ENCODE data around the gene ASRGL1.

The ASRGL1 gene

DNA sequence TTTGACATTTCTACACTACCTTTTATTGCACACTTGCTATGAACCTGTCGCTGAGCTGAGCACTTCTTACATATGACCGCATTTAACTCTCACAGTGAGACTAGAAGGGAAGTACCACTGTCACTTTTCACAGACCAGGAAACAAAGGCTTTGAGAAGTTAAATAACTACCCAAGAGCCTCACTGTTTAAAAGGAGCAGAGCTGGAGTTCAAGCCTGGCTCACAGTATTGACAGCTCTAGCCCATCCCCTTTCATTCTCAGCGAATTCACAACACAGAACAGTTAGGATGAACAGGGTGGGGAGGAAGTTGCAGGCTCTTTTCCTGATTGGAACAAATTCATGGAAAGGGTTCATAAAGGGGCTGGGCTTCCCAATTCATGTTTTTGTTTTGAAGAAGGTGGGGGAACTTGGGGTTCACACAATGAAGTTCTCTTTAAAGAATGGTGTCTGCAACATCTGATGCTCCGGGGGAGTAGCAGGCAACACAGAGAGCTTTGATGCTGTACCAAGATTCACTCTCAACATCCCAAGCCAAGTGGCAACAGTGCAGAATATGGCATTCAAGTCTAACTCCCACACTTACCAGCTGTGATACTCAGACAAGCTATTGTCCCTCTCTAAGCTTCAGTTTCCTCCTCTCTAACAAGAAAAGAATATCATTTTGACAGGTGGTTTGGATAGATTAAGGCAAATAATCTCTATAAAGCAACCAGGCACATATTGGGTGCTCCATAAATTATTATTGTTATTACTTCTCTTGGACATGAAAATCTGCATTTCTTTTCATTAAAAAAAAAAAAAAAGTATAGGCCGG lies 98.8 kb downstream of the ASRGL1 start:
- H3K4me3 ChIP-seq (ENCODE audit: low read depth, low read length) = no peak overlapping the region
- TF ChIP-seq, protein P1, sequence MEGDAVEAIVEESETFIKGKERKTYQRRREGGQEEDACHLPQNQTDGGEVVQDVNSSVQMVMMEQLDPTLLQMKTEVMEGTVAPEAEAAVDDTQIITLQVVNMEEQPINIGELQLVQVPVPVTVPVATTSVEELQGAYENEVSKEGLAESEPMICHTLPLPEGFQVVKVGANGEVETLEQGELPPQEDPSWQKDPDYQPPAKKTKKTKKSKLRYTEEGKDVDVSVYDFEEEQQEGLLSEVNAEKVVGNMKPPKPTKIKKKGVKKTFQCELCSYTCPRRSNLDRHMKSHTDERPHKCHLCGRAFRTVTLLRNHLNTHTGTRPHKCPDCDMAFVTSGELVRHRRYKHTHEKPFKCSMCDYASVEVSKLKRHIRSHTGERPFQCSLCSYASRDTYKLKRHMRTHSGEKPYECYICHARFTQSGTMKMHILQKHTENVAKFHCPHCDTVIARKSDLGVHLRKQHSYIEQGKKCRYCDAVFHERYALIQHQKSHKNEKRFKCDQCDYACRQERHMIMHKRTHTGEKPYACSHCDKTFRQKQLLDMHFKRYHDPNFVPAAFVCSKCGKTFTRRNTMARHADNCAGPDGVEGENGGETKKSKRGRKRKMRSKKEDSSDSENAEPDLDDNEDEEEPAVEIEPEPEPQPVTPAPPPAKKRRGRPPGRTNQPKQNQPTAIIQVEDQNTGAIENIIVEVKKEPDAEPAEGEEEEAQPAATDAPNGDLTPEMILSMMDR (IDR thresholded peaks at IDR 0.05; ENCODE audit: insufficient read depth, low read length, missing control alignments) = no peak
- ChIA-PET CTCF (interaction anchor here (1.3 to 4.6 kb wide), 3 partner anchors 8 to 107 kb away, joined by 3 to 28 read pairs (median 9); no protein-coding TSS in a partner anchor), POLR2A (no interaction called here)
- no peak for DNase-seq (ENCODE audit: low read depth, low spot score)

DNA sequence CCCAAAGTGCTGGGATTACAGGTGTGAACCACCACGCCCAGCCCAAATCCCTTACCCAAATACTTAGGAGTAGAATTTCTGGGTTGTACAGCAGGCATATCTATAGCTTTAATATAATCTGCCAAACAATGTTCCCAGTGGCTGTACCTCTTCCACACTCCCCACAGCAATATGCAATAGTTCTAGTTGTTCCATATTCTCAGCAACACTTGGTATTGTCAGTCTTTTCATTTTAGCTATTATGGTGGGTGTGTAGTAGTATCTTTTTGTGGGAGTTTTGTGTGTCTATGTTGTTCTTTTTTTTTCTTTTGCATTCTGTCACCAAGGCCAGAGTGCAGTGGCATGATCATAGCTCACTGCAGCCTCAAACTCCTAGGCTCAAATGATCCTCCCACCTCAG lies 100.4 kb downstream of the ASRGL1 start:
- H3K4me3 ChIP-seq (ENCODE audit: low read depth, low read length) = no peak overlapping the region
- TF ChIP-seq, protein P1 (IDR thresholded peaks at IDR 0.05; ENCODE audit: insufficient read depth, low read length, missing control alignments) = no peak
- ChIA-PET POLR2A (no interaction called here), CTCF (interaction anchor here (1.6 to 4.6 kb wide), 2 partner anchors 14 to 16 kb away, joined by 4 to 28 read pairs; no protein-coding TSS in a partner anchor)
- DNase-seq (ENCODE audit: low read depth, low spot score) = no peak

DNA sequence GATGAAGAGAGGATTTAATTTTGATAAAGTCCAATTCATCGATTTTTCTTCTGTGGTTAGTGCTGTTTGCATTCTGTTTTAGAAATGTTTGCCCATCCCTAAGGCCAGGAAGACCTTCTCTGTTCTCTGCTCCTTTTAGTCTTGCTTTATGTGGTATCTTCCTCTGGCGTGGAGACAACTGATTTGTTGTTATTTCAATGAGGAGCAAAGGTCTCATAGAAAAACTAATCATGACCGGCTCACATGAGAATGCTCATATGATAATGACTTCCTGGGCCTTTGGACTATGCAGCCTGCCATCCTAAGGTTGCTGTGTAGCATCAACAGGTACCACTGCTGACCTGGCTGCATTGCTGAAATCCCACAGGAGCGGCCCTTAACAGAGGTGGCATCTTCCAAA lies 101.4 kb downstream of the ASRGL1 start:
- DNase-seq (ENCODE audit: low read depth, low spot score) = no peak
- ChIA-PET CTCF (no interaction called here), POLR2A (no interaction called here)
- H3K4me3 ChIP-seq (ENCODE audit: low read depth, low read length) = no peak overlapping the region
- TF ChIP-seq, protein P1 (IDR thresholded peaks at IDR 0.05; ENCODE audit: insufficient read depth, low read length, missing control alignments) = no peak

DNA sequence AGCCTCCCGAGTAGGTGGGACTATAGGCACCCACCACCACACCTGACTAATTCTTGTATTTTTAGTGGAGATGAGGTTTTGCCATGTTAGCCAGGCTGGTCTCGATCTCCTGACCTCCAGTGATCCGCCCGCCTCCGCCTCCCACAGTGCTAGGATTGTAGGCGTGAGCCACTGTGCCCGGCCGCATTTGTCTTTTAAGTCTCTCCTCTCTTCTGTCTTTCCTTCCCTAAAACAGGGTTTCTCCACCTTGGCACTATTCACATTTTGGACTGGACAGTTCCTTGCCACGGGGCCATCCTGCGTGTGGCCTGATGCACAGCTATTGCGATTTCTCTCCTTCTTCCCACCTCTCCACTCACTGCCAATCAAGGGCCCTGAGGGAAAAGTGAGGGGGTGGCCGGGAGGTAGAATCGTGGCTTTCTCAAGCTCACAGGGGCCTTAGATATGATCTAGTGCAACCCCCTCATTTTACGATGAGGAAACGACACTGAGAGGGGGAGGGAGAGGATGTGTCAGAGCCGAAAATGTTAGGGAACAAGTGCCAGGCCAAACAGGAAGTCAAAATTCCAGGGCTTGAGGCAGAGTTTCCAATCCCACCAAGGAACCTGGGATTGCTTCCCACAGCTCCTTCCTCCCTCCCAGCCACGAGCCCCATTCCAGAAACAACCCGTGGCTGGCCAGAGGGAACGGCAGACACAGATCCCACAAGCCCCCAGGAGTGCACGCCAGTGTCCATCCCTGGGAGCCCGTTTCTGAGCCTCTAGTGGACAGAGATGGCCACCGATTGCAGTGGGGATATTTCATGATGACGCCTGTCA lies 102.7 kb downstream of the ASRGL1 start:
- ChIA-PET POLR2A (interaction anchor here (0.8 to 1.0 kb wide), 2 partner anchors 41 to 401 kb away, joined by 3 read pairs; no protein-coding TSS in a partner anchor), CTCF (interaction anchor here (1.1 to 1.5 kb wide), 2 partner anchors 16 to 34 kb away, joined by 3 to 6 read pairs; no protein-coding TSS in a partner anchor)
- no peak overlapping the region for H3K4me3 ChIP-seq (ENCODE audit: low read depth, low read length)
- TF ChIP-seq, protein P1 (IDR thresholded peaks at IDR 0.05; ENCODE audit: insufficient read depth, low read length, missing control alignments) = peak; percentile 2
- DNase-seq (ENCODE audit: low read depth, low spot score) = no peak
